ENCODE results near the gene OR1D5. TPM values are rescaled to one million over a fixed set of nuclear protein-coding genes. Genes with fewer than 3 reads are reported as not detected.
A peak's percentile ranks its signal among the peaks of the same experiment; 100 is the strongest.
"Not testable (repeated sequence)": the region's sequence is repeated elsewhere in the genome, so short reads cannot be mapped to it uniquely, and the experiment has no call there.

OR1D5 gene
- total RNA-seq, 1 donor from 2014 or later, result not detected

DNA sequence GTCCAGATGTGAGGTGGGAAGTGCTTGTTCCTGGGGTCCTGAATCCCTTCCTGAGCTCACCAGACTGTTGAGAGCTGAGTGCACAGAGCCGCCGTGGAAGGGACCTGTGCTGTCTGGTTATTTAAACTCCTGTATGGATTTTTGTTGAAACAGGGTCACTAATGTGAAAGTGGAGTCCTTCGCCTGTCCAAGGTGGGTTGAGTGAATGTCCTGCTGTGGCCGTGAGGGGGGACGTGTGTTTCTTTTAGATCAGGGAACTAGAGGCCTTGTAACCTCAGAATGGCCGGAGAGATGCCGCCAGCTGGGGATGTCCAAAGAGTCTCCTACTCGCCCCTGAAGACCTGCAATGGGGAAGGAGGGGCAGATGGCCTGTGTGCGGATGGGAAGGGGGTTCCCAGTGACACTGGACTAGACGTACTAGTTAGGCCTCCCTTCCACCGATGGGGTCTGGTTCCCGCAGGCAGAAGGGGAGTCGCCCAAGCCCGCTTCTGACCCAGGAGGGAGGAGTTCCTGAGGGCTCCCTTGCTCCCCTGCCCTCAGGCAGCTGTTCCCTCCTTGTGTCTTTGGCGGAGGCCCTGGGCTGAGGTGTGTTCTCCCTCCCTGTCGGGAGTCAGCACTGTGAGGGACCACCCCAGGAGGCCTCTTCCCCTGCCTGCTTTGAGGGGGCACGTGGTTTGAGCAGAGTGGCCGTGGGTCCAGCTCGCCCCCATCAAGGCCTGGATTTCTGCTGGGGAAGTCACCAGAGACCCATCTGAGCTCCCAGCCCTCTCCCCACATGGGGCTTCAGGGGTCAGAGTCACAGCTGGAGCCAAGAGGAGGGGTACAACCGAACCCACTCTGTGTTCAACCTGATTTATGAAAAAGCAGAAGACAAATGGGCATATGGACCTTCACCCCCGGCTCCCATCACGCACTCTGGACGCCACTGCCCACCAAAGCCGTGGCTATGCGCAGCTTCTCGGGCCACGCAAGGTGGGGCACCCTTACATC is 30.9 kb downstream of the OR1D5 start:
- DNase-seq (ENCODE audit: low spot score in 2 of 2), result no peak
- FAIRE-seq, result no peak

DNA sequence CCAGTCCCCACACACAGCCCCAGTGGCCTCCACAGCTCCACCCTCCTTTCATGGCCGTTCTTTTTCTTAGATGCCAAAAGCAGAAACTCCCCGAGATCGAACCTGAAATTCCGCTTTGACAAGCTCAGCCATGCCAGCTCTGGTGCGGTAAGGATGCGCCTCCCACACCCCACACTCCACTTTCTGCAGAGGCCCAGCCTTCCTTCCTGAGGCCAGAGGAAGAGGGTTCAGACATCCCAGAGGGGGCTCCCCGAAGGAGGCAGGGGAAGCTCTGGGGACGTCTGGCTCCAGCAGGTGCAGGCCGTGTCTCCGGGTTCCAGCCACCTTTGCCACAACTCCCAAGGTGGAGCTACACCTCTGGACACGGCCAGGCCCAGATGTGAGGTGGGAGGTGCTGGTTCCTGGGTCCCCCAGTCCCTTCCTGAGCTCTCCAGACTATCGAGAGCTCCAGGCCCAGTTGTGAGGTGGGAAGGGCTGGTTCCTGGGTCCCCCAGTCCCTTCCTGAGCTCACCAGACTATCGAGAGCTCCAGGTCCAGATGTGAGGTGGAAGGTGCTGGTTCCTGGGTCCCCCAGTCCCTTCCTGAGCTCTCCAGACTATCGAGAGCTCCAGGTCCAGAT is 32.4 kb downstream of the OR1D5 start:
- FAIRE-seq; DNase-seq (ENCODE audit: low spot score in 2 of 2): not testable (repeated sequence)

DNA sequence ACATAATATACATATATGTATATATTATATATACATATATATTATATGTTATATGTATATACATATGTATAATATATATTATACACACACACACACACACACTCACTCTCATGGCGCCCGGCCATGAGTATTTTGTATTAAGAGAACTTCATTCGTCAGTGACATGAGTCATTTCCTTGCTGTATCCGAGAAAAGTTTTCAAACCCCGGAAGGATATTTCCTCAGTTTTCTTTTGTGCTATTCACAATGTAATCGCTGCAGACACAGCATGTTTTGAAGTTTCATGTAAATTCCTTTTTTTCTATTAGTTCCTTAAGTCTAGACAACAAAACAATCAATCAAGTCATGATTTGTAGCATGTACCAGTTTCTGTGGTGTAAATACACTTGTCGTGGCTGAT is 33.3 kb downstream of the OR1D5 start:
- no peak for DNase-seq (ENCODE audit: low spot score in 2 of 2)
- FAIRE-seq, result no peak

DNA sequence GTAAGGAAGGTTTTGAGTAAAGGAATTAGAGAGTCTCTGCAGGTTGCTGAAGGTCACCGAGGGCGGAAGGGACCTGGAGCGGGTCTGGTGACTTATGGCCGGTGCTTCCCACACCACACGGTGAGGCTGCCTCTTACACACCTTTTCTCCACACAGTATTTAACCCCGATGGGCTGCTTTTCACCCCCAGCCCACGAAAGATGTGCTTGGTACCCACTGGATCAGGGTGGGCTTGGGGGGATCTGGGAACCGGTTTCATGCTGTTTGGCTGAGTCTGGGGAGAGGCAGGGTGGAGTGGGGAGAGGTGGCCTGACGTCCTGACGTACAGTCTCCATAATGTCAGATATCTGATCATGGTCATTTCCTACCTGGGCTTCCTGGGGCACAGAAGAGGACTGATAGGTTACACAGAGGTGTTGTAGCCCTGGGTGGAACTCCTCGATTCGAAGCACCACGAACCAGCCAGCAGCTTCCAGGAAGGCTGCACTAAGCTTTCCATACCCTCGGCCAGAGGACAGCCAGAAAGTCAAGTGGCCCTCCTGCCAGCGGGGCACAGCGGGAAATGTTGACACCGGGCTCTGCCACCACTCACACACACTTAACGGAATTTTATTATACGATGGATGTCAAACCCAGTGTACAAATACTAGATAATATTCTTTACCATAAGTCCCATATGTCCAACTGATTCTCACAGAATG is 34.0 kb downstream of the OR1D5 start:
- DNase-seq (ENCODE audit: low spot score in 2 of 2), result no peak
- FAIRE-seq, result no peak

DNA sequence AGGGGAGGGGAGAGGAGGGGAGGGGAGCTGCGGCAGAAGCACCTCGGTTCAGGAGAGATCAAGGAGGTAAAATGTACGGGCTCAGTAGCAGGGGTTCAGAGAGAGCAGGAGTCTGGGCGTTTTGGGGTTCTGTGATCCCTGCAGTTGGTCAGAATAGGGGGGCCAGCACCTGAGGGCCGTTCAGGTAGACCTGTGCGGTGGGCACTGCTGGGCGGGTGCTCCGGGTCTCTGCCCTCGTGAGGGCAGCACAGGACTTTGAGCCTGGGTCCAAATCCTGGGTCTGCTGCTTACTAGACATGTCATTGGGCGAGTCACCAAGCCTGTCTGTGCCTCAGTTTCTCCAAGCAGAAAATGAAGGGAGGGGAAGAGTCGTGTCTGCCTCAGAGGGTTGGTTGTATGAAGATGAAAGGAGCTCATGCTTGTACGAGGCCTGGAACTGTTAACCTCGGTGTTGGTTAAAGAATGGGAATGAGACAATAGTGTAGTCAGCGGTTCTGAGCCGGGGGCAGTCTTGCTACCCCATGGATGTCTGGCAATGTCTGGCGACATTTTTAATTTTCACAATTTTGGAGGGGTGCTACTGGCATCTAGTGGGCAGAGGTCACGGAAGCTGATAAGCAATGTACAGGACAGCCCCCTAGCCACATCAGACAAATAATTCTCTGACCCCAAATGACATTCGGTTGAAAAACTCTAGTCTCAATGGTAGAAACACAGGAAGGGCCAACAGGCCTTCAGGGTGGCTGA is 35.4 kb downstream of the OR1D5 start:
- DNase-seq (ENCODE audit: low spot score in 2 of 2), result no peak
- no peak for FAIRE-seq

DNA sequence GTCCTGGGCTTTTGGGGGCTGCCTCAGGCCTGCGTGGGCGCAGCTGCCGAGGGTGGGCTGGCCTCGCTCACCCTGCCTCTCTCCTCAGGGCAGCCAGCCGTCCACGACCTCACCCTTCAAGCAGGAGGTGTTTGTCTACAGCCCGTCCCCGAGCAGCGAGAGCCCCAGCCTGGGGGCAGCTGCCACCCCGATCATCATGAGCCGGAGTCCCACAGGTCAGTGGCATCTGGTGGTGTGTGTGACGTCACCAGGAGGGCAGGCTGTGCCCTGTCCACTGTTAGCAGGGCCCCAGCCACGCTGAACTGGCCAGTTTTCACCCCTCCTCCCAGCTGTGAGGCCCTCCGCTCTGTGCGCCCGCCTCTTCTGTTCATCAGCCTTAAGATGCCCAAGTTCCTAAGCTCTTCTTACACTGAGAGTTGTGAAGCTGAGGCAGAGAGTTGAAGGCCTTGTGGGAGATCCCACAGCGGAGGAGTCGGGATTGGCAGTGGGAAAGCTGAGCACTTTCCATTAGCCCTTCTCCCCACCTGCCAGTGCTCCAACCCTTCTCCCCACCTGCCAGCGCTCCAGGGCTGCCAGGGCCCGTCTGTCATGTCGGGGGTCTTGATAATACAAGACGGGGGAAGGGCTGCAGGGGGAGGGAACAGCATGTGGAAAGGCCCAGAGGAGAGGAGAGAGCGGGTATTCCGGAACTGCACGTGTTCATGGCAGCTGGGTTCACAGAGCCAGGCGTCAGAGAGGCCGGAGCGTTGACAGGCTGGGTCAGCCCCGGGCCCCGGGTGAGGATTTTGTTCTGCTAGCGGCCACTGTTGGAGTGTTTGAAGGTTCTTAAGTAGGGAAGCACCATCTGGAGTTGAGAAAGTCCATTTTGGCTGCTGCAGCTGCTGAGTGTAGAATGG is 36.3 kb downstream of the OR1D5 start:
- no peak for DNase-seq (ENCODE audit: low spot score in 2 of 2)
- no peak for FAIRE-seq

DNA sequence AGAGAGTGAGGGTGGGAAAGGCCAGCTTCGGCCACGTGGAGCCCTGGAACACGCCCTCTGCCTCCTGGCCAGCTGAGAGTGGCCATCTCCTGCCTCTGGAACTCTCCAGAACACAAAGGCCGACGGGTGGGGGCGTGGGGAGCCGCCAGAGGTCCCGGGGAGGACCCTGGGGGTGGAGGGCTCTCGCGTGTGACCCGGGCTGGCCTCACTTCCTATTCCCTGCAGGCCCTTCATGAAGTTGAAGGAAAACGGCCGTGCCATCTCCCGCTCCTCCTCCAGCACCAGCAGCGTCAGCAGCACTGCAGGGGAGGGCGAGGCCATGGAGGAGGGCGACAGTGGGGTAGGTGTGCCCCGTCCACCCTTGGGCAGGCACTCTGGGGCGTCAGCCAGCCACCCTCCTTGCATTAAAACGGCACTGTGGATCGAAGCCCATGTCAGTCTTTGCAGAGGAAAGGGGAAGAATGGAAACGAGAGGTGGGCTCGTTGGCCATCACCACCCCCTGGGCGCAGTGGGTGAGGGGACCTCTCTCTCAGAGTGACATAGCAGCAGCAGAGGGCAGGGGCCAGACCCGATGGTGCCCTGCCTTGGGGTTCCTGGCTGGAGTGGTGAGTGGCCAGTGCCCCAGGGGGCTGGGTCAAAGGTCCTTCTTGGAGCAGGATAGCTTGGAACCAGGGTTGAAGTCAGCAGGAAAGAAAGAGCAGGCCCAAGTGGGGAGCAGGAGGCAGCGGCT is 37.1 kb downstream of the OR1D5 start:
- no peak for FAIRE-seq
- DNase-seq (ENCODE audit: low spot score in 2 of 2), result no peak

DNA sequence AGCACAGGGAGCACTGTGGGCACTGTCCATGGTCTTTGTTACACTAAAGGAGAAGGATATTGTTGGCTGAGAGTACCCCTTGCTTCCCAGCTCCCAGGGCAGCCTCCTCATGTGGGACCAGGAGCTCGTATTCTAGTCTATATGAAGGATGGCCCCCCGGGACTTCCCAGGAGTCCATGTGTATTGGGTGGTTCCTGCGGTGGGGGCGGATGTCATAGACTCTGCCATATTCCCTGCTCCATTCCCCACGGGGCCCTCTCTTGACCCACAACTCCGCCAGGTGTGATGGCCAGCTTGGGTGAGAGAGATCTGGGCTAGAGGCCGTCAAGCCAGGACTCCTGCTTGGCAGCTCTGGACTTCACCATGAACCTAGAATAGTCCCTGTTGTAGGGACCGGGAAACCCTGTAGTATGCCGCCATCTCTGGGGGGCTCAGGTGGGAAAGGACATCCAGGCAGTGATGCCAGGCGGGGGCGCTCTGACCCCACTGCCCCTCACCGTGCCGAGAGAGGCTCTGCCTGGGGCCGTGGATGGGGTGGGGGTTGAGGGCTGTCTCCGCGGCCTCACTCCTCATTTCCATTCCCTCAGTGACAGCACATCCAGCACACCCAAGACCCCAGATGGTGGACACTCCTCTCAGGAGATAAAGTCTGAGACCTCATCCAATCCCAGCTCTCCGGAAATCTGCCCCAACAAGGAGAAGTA is 37.8 kb downstream of the OR1D5 start:
- FAIRE-seq (no peak), DNase-seq (ENCODE audit: low spot score in 2 of 2) (no peak)

DNA sequence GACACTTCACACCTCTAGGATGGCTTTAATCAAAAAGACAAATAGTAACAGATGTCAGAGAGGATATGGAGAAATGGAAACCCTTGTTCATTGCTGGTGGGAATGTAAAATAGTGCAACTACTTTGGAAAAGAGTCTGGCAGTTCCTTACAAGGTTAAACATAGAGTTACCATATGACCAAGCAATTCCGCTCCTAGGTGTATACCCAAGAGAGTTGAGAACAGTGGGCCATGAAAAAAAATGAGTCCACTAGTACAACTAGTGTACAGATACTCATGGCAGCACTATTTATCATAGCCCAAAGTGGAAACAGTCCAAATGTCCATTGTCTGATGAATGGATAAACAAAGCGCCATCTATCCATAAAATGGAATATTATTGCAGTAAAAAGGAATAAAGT is 39.1 kb downstream of the OR1D5 start:
- no peak for DNase-seq (ENCODE audit: low spot score in 2 of 2)
- no peak for FAIRE-seq

DNA sequence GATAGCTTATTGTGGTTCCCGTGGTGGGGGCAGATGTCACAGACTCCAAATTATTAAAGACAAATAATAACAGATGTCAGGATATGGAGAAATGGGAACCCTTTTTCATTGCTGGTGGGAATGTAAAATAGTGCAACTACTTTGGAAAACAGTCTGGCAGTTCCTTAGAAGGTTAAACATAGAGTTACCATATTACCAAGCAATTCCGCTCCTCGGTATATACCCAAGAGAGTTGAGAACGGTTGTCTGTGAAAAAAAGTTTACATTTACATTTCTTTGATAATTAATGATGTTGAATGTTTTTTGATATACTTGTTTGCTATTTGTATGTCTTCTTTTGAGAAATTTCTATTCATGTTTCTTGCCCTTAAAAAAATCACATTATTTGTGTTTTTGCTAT is 41.2 kb downstream of the OR1D5 start:
- FAIRE-seq, result no peak
- no peak for DNase-seq (ENCODE audit: low spot score in 2 of 2)

DNA sequence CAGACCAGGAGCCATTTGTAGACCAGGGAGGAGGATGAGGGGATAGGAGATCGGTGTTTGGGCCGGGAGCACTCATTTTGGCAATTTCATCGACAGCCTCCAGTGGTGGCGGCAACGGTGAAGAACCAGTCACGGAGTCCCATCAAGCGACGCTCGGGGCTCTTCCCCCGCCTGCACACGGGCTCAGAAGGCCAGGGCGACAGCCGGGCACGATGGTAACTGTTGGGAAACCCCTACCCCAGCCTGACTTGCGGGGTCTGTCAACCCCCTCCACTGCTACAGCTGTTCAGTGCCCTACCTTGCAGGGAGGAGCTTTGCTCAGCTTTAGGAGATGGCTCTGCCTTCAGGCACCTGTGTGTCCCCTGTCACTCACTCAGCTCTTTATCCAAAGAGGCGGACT is 43.0 kb downstream of the OR1D5 start:
- no peak for DNase-seq (ENCODE audit: low spot score in 2 of 2)
- FAIRE-seq, result no peak

DNA sequence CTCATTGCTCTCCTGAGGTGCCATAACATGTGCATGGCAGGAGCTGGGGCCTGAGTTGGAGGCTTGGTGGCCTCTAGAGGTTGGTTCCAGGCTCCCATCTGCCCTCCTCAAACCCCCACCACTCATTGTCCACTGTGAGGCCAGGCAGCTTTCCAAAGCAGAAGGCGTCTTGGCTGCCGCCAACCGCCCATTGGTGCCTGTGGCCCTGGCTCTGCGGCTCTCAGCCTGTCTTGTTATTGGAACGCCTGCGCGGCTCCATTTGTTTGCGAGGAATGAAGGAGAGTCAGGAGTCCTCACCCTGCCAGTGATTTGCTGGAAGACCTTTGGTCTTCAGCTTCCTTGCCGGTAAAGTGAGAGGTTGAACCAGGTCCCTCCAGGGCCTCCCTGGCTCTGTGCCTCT is 43.6 kb downstream of the OR1D5 start:
- DNase-seq (ENCODE audit: low spot score in 2 of 2), result no peak

DNA sequence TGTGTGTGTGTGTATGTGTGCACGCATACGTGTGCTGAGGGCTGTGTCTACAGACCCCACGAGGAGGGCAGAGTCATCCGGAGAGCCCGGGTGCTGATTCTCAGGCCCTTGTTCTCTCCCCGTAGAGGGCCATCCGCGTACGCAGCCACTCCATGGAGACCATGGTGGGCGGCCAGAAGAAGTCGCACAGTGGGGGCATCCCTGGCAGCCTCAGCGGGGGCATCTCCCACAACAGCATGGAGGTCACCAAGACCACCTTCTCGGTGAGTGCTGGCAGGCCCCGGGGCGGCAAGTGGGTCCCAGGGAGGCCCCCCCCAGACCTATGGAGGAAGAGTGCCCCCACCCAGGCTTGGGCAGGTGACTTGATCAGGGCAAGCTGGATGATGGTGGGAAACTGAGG is 45.5 kb downstream of the OR1D5 start:
- no peak for DNase-seq (ENCODE audit: low spot score in 2 of 2)

More for the DNA sequence above, 43.6 kb downstream of the OR1D5 start:
- no peak for FAIRE-seq

DNA sequence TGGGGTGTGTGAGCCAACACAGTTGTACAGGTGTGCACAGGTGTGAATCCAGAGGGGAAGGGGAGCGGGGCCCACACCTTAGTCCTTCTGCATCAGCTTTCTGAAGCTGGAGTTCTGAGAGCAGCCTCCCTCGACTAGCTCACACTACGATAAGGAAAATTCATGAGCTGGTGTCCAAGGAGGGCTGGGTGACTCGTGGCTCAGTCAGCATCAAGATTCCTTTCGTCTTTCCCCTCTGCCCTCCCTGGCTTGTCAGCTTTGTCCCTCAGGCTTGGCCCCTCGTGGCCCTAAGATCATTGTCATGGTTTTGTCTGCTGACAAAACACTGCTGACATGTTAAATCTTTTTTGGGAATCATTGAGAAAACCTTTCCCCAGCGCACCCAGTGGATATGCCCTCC is 47.5 kb downstream of the OR1D5 start:
- no peak for FAIRE-seq
- no peak for DNase-seq (ENCODE audit: low spot score in 2 of 2)

More for the DNA sequence above, 45.5 kb downstream of the OR1D5 start:
- no peak for FAIRE-seq

DNA sequence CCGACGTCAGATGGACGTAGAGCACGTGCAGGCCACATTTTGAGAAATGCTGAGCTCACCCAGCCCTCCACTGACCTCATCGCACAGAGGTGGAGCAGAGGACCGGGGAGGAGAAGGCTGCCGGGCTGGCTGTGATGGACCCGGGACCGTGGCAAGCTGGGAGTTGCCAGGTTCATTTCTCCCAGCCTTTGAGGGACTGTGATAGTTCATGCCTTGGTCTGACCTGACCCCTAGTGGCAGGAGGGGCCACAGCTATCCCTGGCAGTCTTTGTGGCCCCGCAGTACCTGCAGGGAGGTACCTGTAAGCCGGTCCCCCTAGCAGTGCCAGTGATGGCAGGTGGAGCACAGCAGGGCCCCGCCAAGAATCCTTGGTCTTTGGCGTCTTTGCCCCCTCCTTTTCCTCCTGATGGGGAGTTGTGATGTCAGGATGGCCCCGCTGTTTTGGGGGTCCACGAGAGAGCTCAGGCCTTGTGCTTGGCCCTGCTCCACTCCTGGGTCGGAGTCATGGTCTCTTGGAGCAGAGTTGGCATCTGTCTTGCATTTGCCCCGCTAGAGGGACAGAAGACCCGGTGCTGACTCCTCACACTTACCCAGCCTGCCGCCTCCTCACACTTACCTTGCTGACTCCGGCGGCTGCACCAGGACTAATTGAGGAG is 50.4 kb downstream of the OR1D5 start:
- FAIRE-seq, result no peak
- peak; percentile 64 to 80 for DNase-seq (ENCODE audit: low spot score in 2 of 2)
